CD14-positive monocyte (primary cell): ENCODE results near the gene ATG7. TPM values are rescaled to one million over a fixed set of nuclear protein-coding genes. Genes with fewer than 3 reads are reported as not detected.

Experiments
- DNase-seq, 3 donors: peaks; one replicate each; pipeline ENCODE4 v3.0.0-alpha.2; 2011 to 2022
- H2AFZ ChIP-seq: 2 replicates; pipeline ENCODE4 v1.6.0; 2012; ENCODE audit warnings: mild to moderate bottlenecking, low read depth, low read length, inconsistent platforms; ENCODE audit not compliant: insufficient read depth, poor library complexity, severe bottlenecking
- H3K27ac ChIP-seq, 2 donors: 1 replicate in 1 of 2; 2 replicates in 1 of 2; pipeline ENCODE4 v1.5.1; 2012 to 2013; ENCODE audit warnings: low read length in 2 of 2, control low read depth in 1 of 2, inconsistent platforms in 1 of 2, low read depth in 1 of 2, mild to moderate bottlenecking in 1 of 2
- H3K27me3 ChIP-seq, 2 donors: one replicate each; pipeline versions ENCODE4 v1.6.0 to v1.6.1; 2011 to 2013; ENCODE audit warnings: low read length in 2 of 2; ENCODE audit not compliant: control insufficient read depth in 2 of 2, insufficient read depth in 2 of 2
- H3K36me3 ChIP-seq, 2 donors: replicated peaks in 1 of 2; 1 replicate in 1 of 2; 2 replicates in 1 of 2; pipeline versions ENCODE4 v1.5.1 to v1.6.1; 2012 to 2013; ENCODE audit warnings: low read length in 2 of 2, control low read depth in 1 of 2, inconsistent platforms in 1 of 2, mild to moderate bottlenecking in 1 of 2; ENCODE audit not compliant: insufficient read depth in 2 of 2, control insufficient read depth in 1 of 2
- H3K4me1 ChIP-seq, 2 donors: 1 replicate in 1 of 2; 2 replicates in 1 of 2; pipeline versions ENCODE4 v1.5.1 to v1.6.1; 2012 to 2013; ENCODE audit warnings: low read length in 2 of 2, control low read depth in 1 of 2, inconsistent platforms in 1 of 2, mild to moderate bottlenecking in 1 of 2, moderate library complexity in 1 of 2; ENCODE audit not compliant: insufficient read depth in 2 of 2, control insufficient read depth in 1 of 2
- H3K4me2 ChIP-seq: replicated peaks from 2 replicates; pipeline ENCODE3; 2012; ENCODE audit warnings: low read length, moderate library complexity, mild to moderate bottlenecking; ENCODE audit not compliant: poor library complexity, severe bottlenecking; ENCODE audit errors: extremely low read depth
- H3K4me3 ChIP-seq, 3 experiments: fragments of 200-600 bp in 1 of 3; sonication (generic) in 1 of 3; replicated peaks in 1 of 3; 1 replicate in 2 of 3; 2 replicates in 1 of 3; pipeline ENCODE4 v1.5.1; 2011 to 2013; ENCODE audit warnings: low read length in 3 of 3, mild to moderate bottlenecking in 3 of 3, control low read depth in 2 of 3, low read depth in 2 of 3, inconsistent platforms in 1 of 3, moderate library complexity in 1 of 3
- H3K79me2 ChIP-seq: 2 replicates; pipeline ENCODE4 v1.6.0; 2012; ENCODE audit warnings: mild to moderate bottlenecking, control low read depth, inconsistent platforms, low read length, moderate library complexity; ENCODE audit not compliant: insufficient read depth
- H3K9ac ChIP-seq: 2 replicates; pipeline ENCODE4 v1.6.0; 2017; ENCODE audit warnings: low read length, mild to moderate bottlenecking; ENCODE audit not compliant: insufficient read depth, poor library complexity, severe bottlenecking
- H3K9me3 ChIP-seq, 2 donors: replicated peaks in 1 of 2; 1 replicate in 1 of 2; 2 replicates in 1 of 2; pipeline versions ENCODE4 v1.5.1 to v1.6.1; 2012 to 2013; ENCODE audit warnings: low read length in 2 of 2, control low read depth in 1 of 2; ENCODE audit not compliant: control insufficient read depth in 1 of 2, insufficient read depth in 1 of 2
- H4K20me1 ChIP-seq: 2 replicates; pipeline ENCODE4 v1.6.0; 2012; ENCODE audit warnings: mild to moderate bottlenecking, low read length, control low read depth, moderate library complexity; ENCODE audit not compliant: insufficient read depth
- H3K27ac Mint-ChIP-seq, 7 donors: one replicate each; pipeline ENCODE4 v1.8.0; 2020; ENCODE audit warnings: mild to moderate bottlenecking in 7 of 7, mixed read lengths in 7 of 7, moderate library complexity in 6 of 7, inconsistent platforms in 2 of 7
- H3K27me3 Mint-ChIP-seq, 3 donors: one replicate each; pipeline ENCODE4 v1.8.0; 2021 to 2022; ENCODE audit warnings: low read depth in 3 of 3, mild to moderate bottlenecking in 3 of 3, mixed read lengths in 3 of 3, moderate library complexity in 3 of 3, inconsistent platforms in 1 of 3
- H3K36me3 Mint-ChIP-seq, 2 donors: one replicate each; pipeline ENCODE4 v1.8.0; 2020; ENCODE audit warnings: mixed read lengths in 2 of 2, inconsistent platforms in 1 of 2, mild to moderate bottlenecking in 1 of 2
- H3K4me1 Mint-ChIP-seq: one replicate; pipeline ENCODE4 v1.8.0; 2020; ENCODE audit warnings: mild to moderate bottlenecking, mixed read lengths
- H3K4me3 Mint-ChIP-seq, 2 donors: one replicate each; pipeline ENCODE4 v1.8.0; 2020; ENCODE audit warnings: mild to moderate bottlenecking in 2 of 2, mixed read lengths in 2 of 2, moderate library complexity in 1 of 2
- H3K9me3 Mint-ChIP-seq, 7 donors: one replicate each; pipeline ENCODE4 v1.8.0; 2020 to 2022; ENCODE audit warnings: mixed read lengths in 7 of 7, mild to moderate bottlenecking in 6 of 7, moderate library complexity in 6 of 7, inconsistent platforms in 2 of 7
- WGBS: methylation state at CpG from one replicate; pipeline ENCODE4 v1.1.5; 2013; ENCODE audit warnings: missing lambda C conversion rate; ENCODE audit not compliant: insufficient coverage; 5-methylcytosine and 5-hydroxymethylcytosine counted together
- intact Hi-C, 2 donors: fragments of 100-400 bp; cut with micrococcal nuclease; formaldehyde crosslinking; loops; one replicate each; pipeline versions ENCODE4 v1.15.0 to v1.15.1; 2023
- polyA plus RNA-seq, 3 donors: library from polyadenylated mRNA; depleted of rRNA in 1 of 3; unstranded in 2 of 3; stranded (reverse) in 1 of 3; fragments of 300-500 nt in 2 of 3; fragments of >200 nt in 1 of 3; fragmentation: Illumina TruSeq in 2 of 3; gene quantifications; 1 replicate in 2 of 3; 2 replicates in 1 of 3; pipeline ENCODE4 v1.2.3, GENCODE V29; 2012 to 2021
- TF ChIP-seq, protein P1 (sequence below): fragments of 200-600 bp; IDR thresholded peaks from one replicate; pipeline ENCODE4 v1.8.0; 2022; ENCODE audit warnings: antibody characterized with exemption, mild to moderate bottlenecking

ATG7 gene
- polyA plus RNA-seq, 3 donors: 57.4 to 101 (median 89.7) TPM

DNA sequence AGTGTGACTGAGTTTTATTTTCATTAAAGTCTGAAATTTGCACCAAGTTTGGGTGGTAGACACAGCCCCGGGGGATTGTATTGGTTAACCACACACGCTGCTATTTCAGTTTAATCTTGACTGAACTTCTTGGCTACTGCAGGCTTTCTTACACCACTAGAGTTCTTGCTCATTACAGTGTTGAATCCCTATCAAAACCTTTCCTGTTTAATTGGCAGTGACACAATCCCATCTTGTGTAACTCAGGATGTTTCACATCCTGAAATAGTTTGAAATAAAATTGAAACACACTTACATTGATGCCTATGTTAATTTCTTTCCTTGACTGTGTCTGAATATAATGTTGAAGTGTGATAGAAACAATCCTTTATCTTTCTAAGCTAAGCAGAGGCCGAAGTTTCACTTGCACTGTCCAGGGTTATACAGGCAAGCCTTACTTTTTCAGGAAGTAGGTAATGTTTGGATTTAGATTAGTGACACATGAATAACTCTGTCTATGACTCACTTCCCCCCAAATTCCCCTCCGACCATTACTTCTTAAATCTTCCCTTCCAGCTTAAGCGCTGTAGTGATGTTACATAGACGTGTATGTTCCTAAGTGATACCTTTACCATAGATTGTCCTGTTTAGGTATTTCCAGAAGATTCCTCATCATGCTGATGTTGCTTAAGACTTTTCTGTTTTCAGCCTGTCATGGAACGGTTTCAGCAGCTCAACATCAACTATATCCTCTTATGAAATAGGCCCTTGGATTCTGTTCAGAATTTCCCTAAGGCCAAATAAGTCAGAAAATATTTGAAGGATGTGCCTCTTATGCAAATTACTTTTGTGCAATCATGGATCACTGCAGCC, 16.8 kb downstream of the ATG7 start:
- Histone ChIP-seq H3K36me3 (peaks cover 3 to 39% of the 10 kb centered on the region in 2 donors), H3K79me2 (peaks cover 84% of the 10 kb centered on the region), H3K9ac (peak overlapping the region; percentile 61), H3K4me2 (peak overlapping the region; percentile 72), H3K9me3 (no peaks in the 10 kb centered on the region), H4K20me1 (no peaks in the 10 kb centered on the region), H3K27me3 (no peaks in the 10 kb centered on the region), H3K4me1 (peaks cover 70 to 74% of the 10 kb centered on the region in 2 donors), H3K4me3 (peak overlapping the region in 2 of 3 experiments; percentile 26 to 53), H3K27ac (peak overlapping the region; percentile 96 to 98), H2AFZ (no peak overlapping the region)
- H3K4me3 Mint-ChIP-seq: peak overlapping the region; percentile 56 to 67
- TF ChIP-seq, protein P1, sequence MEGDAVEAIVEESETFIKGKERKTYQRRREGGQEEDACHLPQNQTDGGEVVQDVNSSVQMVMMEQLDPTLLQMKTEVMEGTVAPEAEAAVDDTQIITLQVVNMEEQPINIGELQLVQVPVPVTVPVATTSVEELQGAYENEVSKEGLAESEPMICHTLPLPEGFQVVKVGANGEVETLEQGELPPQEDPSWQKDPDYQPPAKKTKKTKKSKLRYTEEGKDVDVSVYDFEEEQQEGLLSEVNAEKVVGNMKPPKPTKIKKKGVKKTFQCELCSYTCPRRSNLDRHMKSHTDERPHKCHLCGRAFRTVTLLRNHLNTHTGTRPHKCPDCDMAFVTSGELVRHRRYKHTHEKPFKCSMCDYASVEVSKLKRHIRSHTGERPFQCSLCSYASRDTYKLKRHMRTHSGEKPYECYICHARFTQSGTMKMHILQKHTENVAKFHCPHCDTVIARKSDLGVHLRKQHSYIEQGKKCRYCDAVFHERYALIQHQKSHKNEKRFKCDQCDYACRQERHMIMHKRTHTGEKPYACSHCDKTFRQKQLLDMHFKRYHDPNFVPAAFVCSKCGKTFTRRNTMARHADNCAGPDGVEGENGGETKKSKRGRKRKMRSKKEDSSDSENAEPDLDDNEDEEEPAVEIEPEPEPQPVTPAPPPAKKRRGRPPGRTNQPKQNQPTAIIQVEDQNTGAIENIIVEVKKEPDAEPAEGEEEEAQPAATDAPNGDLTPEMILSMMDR: no peak
- intact Hi-C loops: loop anchor here (1.0 to 5.0 kb wide), 3 partner anchors 14 to 62 kb away; no protein-coding TSS in a partner anchor
- peak overlapping the region; percentile 96 to 100 (median 99) for H3K27ac Mint-ChIP-seq
- H3K9me3 Mint-ChIP-seq: no peaks in the 10 kb centered on the region
- peaks cover 50 to 71% of the 10 kb centered on the region in 2 donors for H3K36me3 Mint-ChIP-seq
- 0% methylated on average over 2 of the region's 7 CpGs for WGBS
- H3K4me1 Mint-ChIP-seq: peaks cover 66% of the 10 kb centered on the region
- peaks cover 0 to 1% (median 0%) of the 10 kb centered on the region in 3 donors for H3K27me3 Mint-ChIP-seq
- peak; percentile 90 to 99 (median 96) for DNase-seq

DNA sequence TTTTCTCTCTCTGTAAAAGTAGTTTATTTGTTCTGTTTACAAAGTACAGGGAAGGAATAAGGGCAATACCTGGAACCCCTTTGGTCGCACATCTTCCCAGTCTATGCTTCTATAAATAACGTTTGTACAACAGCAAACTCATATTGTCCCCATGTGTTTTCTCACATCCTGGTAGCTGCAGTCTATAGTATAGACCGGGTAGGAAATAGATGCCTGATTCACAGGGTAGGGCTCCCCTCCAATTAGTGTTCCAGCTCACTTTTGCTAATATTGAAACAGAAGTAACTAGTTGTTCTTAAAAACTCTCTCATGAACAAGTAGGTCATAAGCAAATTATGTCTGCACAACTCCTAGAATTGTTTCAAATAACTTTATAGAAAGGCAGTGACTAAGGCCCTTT, 17.7 kb downstream of the ATG7 start:
- intact Hi-C loops: loop anchor here (1.0 to 5.0 kb wide), 3 partner anchors 15 to 63 kb away; no protein-coding TSS in a partner anchor
- Mint-ChIP-seq H3K4me3 (peak overlapping the region; percentile 56 to 67), H3K9me3 (no peaks in the 10 kb centered on the region), H3K4me1 (peaks cover 68% of the 10 kb centered on the region), H3K27ac (peak overlapping the region; percentile 96 to 100 (median 99)), H3K36me3 (peaks cover 47 to 68% of the 10 kb centered on the region in 2 donors), H3K27me3 (peaks cover 0 to 1% (median 0%) of the 10 kb centered on the region in 3 donors)
- Histone ChIP-seq H3K79me2 (peaks cover 84% of the 10 kb centered on the region), H3K36me3 (peaks cover 3 to 31% of the 10 kb centered on the region in 2 donors), H3K4me1 (peaks cover 70 to 75% of the 10 kb centered on the region in 2 donors), H2AFZ (no peak overlapping the region), H3K4me2 (peak overlapping the region; percentile 54), H3K9ac (peak overlapping the region; percentile 61), H4K20me1 (peaks cover 7% of the 10 kb centered on the region), H3K27me3 (no peaks in the 10 kb centered on the region), H3K9me3 (no peaks in the 10 kb centered on the region), H3K4me3 (peak overlapping the region in 1 of 3 experiments; percentile 53), H3K27ac (peak overlapping the region; percentile 96 to 98)
- peak in 1 of 3 donors; percentile 22 for DNase-seq
- no CpG with 5 or more reads among the region's 3 CpGs for WGBS
- TF ChIP-seq, protein P1: no peak
